Esophagus (tissue), 2 donors: ENCODE data around the gene KCNK7. TPM values are rescaled to one million over a fixed set of nuclear protein-coding genes. Genes with fewer than 3 reads are reported as not detected.

ENCODE experiments used
- H3K27ac ChIP-seq, 2 donors: one replicate each; pipeline ENCODE4 v1.5.1; 2013; ENCODE audit warnings: low read depth in 2 of 2, mild to moderate bottlenecking in 2 of 2, inconsistent platforms in 1 of 2, low read length in 1 of 2, moderate library complexity in 1 of 2
- H3K27me3 ChIP-seq, 2 donors: one replicate each; pipeline ENCODE4 v1.6.1; 2013; ENCODE audit warnings: low read length in 2 of 2, control low read depth in 1 of 2, mild to moderate bottlenecking in 1 of 2; ENCODE audit not compliant: insufficient read depth in 2 of 2, control insufficient read depth in 1 of 2
- H3K36me3 ChIP-seq, 2 donors: one replicate each; pipeline ENCODE4 v1.6.1; 2013; ENCODE audit warnings: low read length in 1 of 2; ENCODE audit not compliant: control insufficient read depth in 2 of 2, insufficient read depth in 2 of 2
- H3K4me1 ChIP-seq, 2 donors: one replicate each; pipeline ENCODE4 v1.6.1; 2013; ENCODE audit warnings: low read length in 1 of 2; ENCODE audit not compliant: control insufficient read depth in 2 of 2, insufficient read depth in 2 of 2
- H3K4me3 ChIP-seq, 2 donors: one replicate each; pipeline ENCODE4 v1.5.1; 2013; ENCODE audit warnings: low read length in 2 of 2, mild to moderate bottlenecking in 2 of 2, low read depth in 1 of 2, moderate library complexity in 1 of 2
- H3K9me3 ChIP-seq, 2 donors: one replicate each; pipeline ENCODE4 v1.6.1; 2013; ENCODE audit warnings: mild to moderate bottlenecking in 2 of 2, low read depth in 1 of 2, low read length in 1 of 2, moderate library complexity in 1 of 2; ENCODE audit not compliant: control insufficient read depth in 2 of 2, insufficient read depth in 1 of 2
- WGBS, 2 donors: extraction: QIAGEN DNeasy Blood & Tissue Kit; methylation state at CpG; one replicate each; pipeline ENCODE4 v1.1.7; 2013; 5-methylcytosine and 5-hydroxymethylcytosine counted together
- polyA plus RNA-seq, 2 donors: library from polyadenylated mRNA; stranded (reverse); fragments of 200-250 nt; gene quantifications; one replicate each; pipeline ENCODE4 v1.2.3, GENCODE V29; 2013
- donor health status: healthy with polysubstance abuse.
- donor health status: Bipolar disorder and iron deficiency.

Gene KCNK7
- polyA plus RNA-seq, 2 donors = 18.4 to 19.8 TPM

DNA sequence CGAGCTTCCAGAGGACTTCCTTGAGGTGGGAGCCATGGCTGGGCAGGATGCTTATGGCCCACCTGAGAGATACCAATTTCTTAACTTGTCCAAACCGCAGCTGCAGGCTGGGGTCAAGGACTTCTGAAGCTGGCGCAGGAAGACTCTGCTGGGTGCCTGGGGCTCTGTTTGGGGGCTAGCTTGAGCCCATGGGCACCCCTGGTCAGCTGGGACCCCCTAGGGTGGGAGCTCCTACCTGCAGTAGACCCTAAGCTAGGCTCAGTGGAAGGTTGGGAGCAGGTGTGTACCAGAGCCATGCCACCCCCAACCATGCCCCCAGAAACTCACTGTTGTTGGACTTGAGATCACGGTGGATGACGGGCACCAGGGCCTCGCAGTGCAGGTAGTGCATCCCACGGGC is 17.1 kb upstream of the KCNK7 start:
- Histone ChIP-seq H3K27me3 (no peaks in the 10 kb centered on the region), H3K36me3 (peaks cover 3 to 10% of the 10 kb centered on the region in 2 donors), H3K27ac (peak overlapping the region; percentile 95 to 99), H3K4me3 (peak overlapping the region; percentile 70), H3K9me3 (no peaks in the 10 kb centered on the region), H3K4me1 (peaks cover 12 to 28% of the 10 kb centered on the region in 2 donors)
- WGBS, 2 donors = 52 to 63% methylated on average over 7 of the region's 7 CpGs

DNA sequence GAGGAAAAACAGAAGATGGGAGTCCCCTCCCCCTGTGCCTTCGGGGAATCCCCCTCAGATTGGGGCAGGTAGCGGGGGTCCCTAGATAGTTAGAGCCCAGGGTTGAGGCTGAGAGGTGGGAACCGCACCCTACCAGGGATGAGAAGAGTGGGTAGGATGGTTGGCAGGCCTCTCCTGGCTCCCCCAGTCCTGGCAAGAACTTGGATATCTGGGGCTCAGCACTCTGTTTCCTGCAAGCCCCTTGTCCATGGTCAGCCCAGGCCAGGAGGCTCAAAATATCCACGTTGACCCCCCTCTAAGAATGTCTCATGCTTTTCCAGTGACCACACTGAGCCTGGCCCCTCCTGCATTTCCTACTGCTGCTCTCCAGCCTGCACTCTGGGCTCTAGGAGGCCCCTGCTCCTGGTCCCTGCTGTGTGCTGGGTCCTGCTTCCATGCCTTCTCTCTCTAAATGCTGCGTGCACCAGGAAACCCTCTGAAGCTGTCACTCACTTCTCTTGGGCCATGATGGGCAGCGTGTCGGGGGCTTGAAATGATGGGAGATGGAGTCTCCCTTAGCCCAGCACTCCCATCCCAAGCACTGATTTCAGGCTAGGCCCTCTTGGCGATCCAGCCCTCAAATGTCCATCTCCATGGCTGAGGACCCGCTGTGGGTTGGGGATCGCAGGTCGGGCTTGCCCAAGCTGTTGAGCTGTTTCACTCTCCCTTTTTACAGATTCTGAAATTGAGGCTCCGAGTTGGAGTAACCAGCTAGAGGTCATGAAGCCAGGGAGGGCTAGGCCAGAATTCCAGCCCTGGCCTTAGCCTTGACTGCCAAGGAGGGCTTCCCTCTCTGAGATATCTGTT is 16.4 kb upstream of the KCNK7 start:
- H3K9me3 ChIP-seq = no peaks in the 10 kb centered on the region
- H3K27ac ChIP-seq = peak overlapping the region; percentile 14 to 62
- H3K27me3 ChIP-seq = no peaks in the 10 kb centered on the region
- 66 to 72% methylated on average over 12 of the region's 12 CpGs for WGBS, 2 donors
- H3K4me1 ChIP-seq = peaks cover 18 to 33% of the 10 kb centered on the region in 2 donors
- peak overlapping the region in 1 of 2 donors; percentile 7 for H3K4me3 ChIP-seq
- H3K36me3 ChIP-seq = peaks cover 3 to 8% of the 10 kb centered on the region in 2 donors

DNA sequence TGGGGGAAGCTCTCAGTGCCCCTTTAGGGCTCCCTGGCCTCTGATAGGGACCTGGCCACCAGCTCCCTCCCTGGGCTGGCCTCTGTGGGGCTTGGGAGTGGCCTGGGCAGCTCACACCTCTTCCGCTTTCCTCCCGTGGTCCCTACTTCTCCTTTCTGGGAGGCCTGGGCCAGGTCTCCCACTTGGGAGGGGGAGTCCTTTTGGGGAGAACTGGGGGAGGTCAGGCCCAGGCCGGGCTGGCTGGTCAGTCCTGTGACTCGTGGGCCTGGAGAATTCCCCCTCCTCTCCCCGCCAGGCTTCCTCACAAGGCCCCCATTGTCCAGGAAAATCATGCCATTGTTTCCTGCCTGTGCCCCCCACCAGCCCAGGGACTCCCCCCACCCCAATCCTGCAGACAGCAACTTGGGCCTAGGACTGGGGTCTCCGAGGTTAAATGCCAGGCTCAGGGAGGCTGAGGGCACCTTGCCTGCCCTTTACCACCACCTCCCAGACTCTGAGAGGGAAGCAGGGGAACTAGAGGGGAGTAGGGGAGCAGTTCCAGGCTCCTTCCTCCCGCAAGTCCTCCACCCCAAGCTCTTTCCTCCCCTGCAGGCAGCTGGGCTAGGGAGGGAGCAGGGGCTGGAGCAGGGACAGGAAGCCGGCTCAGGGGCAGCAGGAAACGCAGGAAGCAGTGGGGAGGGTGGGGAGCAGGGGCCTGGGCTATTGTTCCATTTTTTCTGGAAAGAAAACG is 15.6 kb upstream of the KCNK7 start:
- H3K27ac ChIP-seq = peak overlapping the region; percentile 49 to 62
- peaks cover 3 to 8% of the 10 kb centered on the region in 2 donors for H3K36me3 ChIP-seq
- WGBS, 2 donors = 44 to 54% methylated on average over 8 to 10 of the region's 10 CpGs
- H3K9me3 ChIP-seq = no peaks in the 10 kb centered on the region
- no peak overlapping the region for H3K4me3 ChIP-seq
- H3K4me1 ChIP-seq = peaks cover 18 to 32% of the 10 kb centered on the region in 2 donors
- H3K27me3 ChIP-seq = no peaks in the 10 kb centered on the region

DNA sequence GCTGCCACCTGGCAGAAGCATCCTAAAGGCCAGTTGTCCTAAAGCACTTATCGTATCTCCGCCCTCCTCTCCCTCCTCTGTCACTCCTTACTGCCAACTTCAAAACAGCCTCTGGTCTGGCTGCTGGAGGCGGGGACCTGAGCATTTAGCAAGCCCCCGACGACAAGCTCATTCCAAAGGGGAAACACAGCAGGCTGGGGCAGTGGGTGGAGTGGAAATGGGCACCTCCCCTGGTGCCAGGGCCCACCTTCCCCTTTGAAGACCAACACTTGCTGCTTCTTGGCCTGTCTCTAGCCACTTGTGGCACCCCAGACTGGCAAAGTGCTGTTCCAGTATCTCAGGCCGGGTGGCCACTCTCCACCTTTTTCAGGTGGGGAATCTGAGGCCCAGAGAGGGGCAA is 14.8 kb upstream of the KCNK7 start:
- Histone ChIP-seq H3K27me3 (no peaks in the 10 kb centered on the region), H3K4me3 (no peak overlapping the region), H3K9me3 (no peaks in the 10 kb centered on the region), H3K36me3 (peaks cover 3 to 15% of the 10 kb centered on the region in 2 donors), H3K4me1 (peaks cover 18 to 32% of the 10 kb centered on the region in 2 donors), H3K27ac (peak overlapping the region; percentile 8 to 62)
- 56 to 59% methylated on average over 6 of the region's 6 CpGs for WGBS, 2 donors

DNA sequence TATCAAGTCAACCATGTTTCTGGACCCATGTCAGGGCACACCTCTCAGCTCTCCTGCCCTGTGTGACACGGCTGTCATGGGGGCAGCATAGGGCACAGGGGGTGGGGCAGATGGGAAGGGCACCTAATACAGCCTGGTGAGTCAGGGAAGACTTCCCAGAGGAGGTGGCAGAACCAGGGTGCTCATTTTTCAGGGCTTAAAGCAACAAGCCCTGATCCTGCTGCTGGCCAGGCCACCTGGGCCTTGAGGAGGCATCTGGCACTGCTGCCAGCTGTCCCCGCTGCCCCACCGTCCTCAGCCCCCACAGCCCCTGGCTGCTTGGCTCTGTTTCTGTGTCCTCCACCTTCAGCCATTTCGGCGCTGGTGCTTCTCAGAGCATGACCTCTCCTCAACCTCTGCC is 14.1 kb upstream of the KCNK7 start:
- H3K9me3 ChIP-seq = no peaks in the 10 kb centered on the region
- H3K27me3 ChIP-seq = no peaks in the 10 kb centered on the region
- no peak overlapping the region for H3K4me3 ChIP-seq
- peaks cover 6 to 22% of the 10 kb centered on the region in 2 donors for H3K36me3 ChIP-seq
- peak overlapping the region in 1 of 2 donors; percentile 47 for H3K27ac ChIP-seq
- 75 to 87% methylated on average over 3 to 5 of the region's 5 CpGs for WGBS, 2 donors
- H3K4me1 ChIP-seq = peaks cover 18 to 32% of the 10 kb centered on the region in 2 donors

DNA sequence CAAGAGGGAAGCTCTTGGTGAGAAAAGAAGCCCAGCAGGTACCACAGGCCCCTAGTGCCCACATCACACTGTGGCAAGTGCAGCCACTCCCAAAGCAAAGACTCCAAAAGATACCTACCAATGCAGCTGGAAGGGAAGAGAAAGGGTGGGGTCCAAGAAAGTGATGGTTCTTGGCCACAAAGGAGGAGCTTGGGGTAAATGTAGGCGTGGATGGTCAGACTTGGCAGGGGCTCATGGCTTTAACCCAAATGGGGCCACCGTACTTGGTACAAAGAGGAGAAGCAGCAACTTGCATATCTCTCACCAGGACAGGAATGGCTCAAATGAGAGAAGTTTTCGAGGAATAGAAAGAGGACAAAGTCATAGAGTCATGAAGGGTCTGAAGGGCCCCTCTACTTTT is 13.6 kb upstream of the KCNK7 start:
- Histone ChIP-seq H3K4me3 (no peak overlapping the region), H3K36me3 (peaks cover 7 to 26% of the 10 kb centered on the region in 2 donors), H3K4me1 (peaks cover 18 to 32% of the 10 kb centered on the region in 2 donors), H3K27me3 (no peaks in the 10 kb centered on the region), H3K27ac (peak overlapping the region in 1 of 2 donors; percentile 34), H3K9me3 (no peaks in the 10 kb centered on the region)
- WGBS, 2 donors = 44% methylated on average over 3 of the region's 3 CpGs

DNA sequence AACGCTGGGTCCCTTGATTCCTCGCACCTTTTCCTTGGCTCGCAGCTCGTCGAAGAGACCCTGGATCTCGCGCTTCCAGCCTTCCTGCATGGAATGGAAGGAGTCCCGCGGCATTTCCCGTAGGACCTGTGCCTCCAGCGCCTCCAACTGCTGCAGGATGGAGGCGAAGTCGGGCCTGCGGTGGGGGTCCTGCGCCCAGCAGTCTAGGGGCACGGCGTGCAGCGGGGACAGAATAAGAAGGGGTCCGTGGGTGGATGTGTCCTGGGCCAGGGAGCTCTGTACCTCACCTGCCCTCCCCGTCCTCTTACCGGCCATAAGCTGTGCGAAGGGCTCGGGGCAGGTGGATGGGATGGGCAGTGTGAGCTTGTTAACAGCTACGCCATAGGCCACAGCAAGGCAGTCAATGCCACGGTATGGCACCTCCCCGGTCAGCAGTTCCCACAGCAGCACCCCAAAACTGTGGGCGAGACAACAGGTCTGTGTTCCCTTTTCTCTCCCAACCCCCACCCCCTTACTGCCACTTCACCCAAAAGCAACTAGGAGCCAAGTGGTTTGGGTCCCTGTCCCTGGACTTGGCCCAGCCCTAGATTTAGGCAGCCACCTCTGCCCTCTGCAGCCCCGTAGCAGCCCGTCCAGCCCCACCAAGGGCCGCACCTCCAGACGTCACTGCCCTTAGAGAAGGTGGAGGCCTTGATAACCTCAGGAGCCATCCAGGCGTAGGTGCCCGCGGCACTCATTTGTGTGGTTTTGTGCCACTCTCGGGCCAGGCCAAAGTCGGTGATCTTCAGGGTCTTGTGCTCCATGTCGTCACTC is 12.2 kb upstream of the KCNK7 start:
- Histone ChIP-seq H3K27me3 (no peaks in the 10 kb centered on the region), H3K9me3 (no peaks in the 10 kb centered on the region), H3K4me3 (peak overlapping the region in 1 of 2 donors; percentile 22), H3K36me3 (peaks cover 7 to 31% of the 10 kb centered on the region in 2 donors), H3K27ac (peak overlapping the region in 1 of 2 donors; percentile 70), H3K4me1 (peaks cover 13 to 25% of the 10 kb centered on the region in 2 donors)
- WGBS, 2 donors = 78 to 80% methylated on average over 37 of the region's 37 CpGs

DNA sequence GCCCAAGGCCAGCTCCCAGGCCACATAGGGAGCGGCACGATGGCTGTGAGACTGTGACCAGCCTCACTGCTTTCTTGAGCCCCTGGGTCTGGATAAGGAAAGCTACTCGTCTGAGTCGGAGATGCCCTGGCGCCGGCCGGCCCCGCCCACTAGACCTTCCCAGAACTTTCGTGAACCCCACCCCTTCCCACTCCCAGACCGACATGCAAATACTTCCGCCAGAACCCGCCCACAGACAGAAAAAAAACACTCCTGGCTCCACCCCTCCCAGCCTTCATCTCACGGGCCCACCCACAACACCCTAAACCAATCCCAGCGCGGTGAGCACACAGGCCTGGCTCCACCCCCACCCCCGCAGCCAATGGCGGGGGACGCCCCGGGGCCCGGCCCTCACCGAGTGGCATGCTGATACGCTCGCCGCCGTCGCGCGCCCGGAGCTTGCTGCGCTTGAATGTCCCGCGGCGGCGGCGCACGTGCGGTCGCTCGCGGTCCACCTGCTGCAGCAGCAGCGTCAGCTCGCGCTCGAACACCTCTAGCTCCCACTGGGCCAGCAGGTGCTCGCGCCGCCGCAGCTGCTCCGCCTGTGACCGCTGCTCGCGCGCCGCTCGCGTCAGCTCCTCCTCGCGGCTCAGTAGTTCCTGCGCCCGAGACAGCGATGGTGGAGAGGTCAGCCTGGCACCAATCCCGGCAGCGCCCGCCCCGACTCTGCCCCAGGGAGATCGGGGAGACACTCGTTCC is 11.4 kb upstream of the KCNK7 start:
- H3K36me3 ChIP-seq = peaks cover 7 to 31% of the 10 kb centered on the region in 2 donors
- 26 to 30% methylated on average over 65 to 67 of the region's 67 CpGs for whole genome bisulfite sequencing, 2 donors
- no peaks in the 10 kb centered on the region for H3K27me3 ChIP-seq
- peak overlapping the region; percentile 21 to 22 for H3K4me3 ChIP-seq
- no peaks in the 10 kb centered on the region for H3K9me3 ChIP-seq
- peak overlapping the region; percentile 54 to 79 for H3K27ac ChIP-seq
- peaks cover 9 to 18% of the 10 kb centered on the region in 2 donors for H3K4me1 ChIP-seq
